DMS153 (cell line): ENCODE results near the gene KIF3B.
"Not testable (repeated sequence)": the region's sequence is repeated elsewhere in the genome, so short reads cannot be mapped to it uniquely, and the experiment has no call there.

Experiments used
- DNase-seq: peaks from one replicate; lab custom pipeline; 2025; lab: John Stamatoyannopoulos, UW

The KIF3B gene

DNA sequence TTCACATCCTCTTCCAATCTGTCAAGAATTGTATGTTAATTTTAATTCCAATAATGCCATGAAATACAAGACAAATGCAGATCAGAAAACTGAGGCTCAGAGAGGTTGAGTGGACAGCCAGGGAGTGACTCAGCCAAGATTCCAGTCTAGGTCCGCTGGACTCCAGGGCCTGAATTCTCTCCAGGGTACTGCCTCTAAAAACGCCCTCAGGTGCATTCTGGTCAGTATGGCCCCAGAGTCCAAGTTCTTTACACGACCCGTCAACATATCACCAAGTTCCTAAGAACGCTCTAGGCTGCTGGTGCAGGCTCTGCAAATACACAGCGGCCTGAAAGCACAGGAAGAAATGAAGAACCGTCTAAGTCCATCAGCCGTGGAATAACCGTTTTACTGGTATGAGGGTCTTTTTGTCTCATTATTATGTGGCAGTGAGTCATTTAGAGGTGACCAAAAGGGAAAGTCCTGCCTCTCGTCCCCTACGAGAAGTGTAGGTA lies 80.0 kb downstream of the KIF3B start:
- DNase-seq = peak; percentile 53

DNA sequence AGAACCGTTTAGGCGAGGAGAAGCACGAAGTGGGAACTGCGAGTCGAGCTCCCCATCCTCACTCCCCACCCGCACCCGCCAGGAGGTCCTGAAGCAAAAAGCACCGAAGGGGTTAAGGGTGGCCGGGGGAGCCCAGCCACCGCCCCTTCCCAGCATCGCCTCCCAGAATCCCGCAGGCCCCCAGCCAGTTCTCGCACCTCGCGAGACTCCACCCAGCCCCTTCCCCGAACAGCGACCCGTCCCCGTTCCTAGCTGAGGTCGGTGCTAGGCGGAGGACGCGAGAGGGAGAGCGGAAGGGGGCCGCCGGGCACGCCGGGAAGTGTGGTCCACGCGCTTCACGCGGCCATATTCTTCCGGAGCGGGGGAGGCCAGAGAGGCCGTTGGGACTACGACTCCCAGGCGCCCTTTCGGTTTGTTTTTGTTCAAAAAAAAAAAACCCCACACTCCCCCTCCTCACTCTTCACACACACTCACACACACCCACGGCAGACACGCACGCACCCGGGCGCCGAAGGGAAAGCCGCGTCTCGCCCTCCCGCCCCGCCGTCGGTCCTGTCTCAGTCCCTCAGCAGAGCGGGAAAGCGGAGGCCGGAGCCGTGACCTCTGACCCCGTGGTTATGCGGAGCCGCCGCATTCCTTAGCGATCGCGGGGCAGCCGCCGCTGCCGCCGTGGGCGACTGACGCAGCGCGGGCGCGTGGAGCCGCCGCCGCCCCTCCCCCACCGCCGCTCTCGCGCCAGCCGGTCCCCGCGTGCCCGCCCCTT lies 80.6 kb downstream of the KIF3B start, which contains the start of gene ASXL1:
Gene ASXL1, plus strand, starts transcription at position 463 of the 763 bp plus-strand sequence. CDS start 445 bp downstream, outside the sequence.
- DNase-seq = peak; percentile 98

DNA sequence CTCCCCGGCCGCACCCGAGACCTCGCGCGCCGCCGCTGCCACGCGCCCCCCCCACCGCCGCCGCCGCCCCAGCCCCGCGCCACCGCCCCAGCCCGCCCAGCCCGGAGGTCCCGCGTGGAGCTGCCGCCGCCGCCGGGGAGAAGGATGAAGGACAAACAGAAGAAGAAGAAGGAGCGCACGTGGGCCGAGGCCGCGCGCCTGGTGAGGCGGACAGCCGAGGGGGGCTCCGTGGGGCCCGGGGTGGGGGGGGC lies 81.1 kb downstream of the KIF3B start:
- no peak for DNase-seq

DNA sequence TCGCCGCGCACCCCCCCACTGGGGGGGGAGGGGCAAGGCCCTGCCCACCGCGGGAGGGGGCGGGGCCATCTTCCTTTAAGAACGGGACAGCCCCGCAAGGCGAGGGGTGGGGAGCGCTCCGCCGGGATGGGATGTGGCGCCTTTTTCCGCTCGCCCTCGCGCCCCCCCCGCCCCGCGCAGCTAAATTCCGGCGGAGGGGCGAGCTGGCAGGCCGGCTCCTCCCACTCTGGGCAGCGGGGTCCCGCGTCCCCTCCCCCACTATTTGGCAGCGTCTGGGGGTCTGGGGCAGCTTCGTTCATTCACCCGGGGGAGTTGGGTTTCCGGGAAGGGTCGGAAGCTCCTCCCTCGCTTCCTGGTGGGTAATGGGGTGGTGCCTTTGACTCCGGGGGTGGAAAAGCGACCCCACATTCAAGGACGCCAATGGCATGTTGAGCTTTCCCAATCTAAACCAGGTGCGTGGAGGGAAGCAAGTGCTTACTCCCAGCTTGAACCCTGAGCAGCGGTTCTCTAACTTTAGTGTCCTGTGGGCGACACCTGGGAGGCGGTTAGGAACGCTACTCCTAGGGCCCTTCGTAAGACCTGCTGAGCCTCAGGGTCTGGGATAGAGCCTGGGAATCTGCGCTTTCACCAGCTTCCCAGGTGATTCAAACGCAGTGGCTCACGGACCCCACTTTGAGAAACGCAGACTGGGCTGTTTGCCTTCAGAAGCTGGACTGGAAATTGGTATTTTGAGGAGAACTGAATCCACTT lies 81.6 kb downstream of the KIF3B start:
- DNase-seq = no peak

DNA sequence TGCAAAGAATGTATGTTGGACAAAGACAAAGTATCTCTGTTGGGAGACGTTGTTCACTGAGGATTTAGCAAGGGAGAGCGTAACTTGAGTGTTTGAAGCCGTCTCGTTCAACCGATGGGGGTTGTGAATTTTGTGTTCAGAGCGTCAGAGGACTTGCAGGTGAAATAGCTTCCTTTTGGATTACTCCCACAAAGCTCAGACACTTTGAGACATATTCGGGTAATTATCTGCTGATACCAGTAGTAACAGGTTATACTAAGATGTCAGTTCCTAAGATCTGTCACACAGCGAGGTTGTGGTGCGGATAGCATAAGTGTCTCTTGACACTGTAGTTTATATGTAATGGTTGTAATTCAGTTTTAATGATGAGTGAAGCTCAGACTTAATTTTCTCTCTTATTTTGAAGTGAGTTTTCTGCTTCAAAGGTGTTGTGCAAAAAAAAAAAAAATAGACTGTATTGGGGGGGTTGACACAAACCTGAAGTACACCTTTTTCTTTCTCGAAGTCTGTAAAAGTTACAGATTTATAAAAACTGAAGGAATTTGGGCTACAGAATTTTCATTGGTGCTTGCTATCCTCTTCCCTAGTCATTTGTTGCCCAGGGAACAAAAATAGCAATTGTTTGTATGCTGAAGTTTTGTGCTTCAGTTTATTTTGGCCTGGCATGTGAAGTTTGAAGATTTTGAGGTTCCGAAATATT lies 82.3 kb downstream of the KIF3B start:
- no peak for DNase-seq

DNA sequence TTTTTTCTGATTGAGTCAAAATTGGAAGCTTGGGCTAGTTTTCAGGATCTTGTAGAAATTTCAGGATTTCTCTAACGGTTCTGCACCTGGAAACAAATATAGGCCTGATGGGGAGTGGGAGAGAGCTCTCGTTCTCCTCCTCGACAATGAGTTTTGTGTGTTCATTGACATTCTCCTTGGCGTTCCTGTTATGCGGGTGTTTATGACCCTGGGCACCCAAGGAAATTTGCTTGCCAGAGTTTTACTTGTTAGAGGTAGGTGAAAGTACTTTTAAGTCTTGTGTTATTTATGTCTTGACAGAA lies 82.8 kb downstream of the KIF3B start:
- no peak for DNase-seq

DNA sequence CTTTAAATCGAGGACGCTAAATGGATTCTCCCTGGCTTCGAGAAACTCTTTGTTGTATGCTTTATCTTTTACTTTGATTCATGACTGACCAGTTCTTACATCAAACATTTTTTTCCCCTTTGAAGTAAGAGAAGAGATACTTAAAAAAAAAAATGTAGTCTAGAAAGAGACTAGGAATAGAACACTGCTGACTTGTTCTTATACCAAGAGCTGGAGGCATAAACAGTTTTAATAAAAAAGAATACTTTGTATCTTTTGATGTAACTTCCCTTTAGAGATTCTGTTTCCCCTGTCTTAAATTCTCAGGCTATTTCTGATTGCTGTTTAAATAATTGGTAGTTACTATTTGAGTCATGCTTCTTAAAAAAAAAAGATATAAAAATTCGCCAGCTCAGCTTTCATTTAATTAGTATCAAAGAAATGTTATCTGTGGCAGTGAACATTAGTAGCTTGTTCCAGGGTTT lies 85.5 kb downstream of the KIF3B start:
- DNase-seq = no peak

DNA sequence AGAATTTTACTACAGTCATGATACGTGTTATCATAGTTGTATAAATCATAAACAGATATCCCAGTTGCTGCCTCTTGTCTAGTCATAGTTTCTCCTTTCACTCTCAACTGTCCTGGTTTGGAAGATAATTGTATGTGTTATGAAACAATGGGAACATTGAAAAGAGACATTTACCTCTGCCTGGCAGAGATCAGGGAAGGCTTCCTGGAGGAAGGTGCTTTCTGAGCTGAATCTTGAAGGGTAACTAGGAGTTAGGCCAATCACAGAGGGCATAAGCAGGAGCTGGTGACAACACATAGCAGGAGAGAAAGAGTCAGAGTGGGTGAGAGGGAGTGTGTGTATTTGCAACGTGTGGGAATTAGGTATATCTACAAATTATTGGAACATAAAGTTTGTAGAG lies 86.0 kb downstream of the KIF3B start:
- no peak for DNase-seq

DNA sequence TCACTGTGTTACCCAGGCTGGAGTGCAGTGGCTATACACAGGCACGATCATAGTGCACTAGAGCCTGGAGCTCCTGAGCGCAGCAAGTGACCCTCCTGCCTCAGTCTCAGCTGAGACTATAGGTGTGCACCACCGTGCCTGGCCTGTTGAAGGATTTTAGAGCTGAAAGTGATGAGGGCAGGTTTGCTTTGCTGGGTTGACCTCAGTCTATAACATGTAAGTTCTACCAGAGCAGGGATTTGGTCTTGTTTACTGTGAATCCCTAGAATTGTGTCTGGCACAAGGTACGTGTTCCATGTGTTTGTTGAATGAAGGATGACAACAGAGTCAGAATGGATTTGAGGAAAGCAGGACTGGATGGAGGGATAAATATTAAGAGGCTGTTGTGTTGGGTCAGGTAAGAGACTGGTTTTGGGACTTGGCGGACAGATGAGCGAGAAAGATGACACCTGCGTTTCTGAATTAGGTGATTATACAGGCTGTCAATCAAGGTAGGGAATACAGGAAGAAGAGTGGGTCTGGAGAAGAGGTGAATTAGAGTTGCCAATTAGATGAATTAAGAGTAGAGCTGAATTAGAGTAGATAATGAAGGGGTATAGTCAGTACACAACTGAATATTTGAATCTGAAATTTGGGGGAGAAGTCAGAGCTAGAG lies 87.2 kb downstream of the KIF3B start:
- DNase-seq = no peak

DNA sequence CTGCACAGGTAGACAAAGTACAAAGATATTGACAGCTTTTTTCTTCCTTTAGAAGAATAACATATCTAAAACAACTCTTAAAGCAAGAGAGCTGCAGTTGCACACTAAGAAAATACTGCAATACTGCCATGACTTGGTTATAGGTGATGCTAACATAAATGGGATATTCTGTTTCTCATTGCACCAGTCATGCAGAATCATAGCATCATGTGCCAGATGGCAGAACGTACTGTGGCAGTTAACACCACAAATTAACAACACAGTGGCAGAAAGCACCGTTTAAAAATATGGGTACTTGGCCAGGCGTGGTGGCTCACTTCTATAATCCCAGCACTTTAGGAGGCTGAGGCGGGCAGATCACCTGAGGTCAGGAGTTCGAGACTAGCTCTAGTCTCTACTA lies 88.1 kb downstream of the KIF3B start:
- no peak for DNase-seq

DNA sequence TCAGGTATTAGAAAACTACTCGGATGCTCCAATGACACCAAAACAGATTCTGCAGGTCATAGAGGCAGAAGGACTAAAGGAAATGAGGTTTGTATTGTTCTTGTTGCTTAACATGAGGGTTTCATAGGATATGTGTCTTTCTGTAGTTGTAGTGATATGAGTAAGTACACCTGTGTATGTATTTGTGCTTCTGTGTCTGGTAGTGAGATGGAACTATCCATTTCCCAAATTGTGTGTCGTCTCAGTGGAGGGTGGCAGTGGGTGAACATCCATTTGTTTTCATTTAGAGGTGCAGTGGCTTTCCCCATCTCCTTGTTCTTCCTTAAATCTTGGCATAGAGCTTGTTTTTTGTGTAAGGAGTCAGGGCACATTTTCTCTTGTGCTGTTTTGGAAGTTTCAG lies 88.9 kb downstream of the KIF3B start:
- DNase-seq = no peak

DNA sequence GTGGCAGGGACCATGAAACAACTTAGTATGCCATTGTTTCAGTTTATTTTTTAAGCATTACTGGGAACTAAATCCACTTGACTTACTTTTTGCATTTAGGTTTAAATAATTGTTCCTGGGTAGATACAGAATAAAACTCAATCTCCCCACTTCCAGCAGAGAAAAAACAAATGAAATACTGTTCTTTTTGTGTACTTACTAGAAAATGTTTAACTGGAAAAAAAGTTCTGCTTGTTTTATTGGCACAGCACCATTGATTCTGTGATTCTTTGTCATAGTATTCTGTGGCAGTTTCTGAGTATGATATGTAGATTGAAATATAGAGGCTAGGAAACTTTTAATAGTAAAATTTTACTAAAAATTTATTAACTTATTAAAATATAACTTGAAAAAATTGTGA lies 90.9 kb downstream of the KIF3B start:
- no peak for DNase-seq

DNA sequence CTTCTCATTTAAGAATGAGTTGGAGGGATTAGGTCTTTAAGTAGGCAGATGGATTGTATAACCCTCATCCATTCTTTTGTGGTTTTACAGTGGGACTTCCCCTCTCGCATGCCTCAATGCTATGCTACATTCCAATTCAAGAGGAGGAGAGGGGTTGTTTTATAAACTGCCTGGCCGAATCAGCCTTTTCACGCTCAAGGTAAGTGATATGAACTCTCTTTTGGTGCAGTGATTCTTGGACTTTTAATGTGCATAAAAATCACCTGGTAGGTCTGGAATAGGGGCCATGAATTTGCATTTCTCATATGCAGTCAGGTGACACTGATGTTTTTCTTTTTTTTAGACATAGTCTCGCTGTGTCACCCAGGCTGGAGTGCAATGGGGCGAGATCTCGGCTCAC lies 91.5 kb downstream of the KIF3B start:
- no peak for DNase-seq

DNA sequence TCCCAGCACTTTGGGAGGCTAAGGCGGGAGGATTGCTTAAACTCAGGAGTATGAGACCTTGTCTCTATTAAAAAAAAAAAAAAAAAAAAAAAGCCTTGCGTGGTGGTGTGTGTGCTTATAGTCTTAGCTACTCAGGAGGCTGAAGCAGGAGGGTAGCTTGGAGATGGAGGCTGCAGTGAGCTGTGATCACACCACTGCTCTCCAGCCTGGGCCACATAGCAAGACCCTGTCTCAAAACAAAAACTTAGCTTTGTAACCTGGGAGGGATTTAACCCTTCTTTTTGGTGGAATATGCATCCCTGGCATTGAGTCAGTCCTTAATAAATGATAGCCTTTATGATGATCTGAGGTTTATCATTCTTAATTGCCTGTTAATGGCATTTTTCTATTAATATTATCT lies 93.4 kb downstream of the KIF3B start:
- no peak for DNase-seq

DNA sequence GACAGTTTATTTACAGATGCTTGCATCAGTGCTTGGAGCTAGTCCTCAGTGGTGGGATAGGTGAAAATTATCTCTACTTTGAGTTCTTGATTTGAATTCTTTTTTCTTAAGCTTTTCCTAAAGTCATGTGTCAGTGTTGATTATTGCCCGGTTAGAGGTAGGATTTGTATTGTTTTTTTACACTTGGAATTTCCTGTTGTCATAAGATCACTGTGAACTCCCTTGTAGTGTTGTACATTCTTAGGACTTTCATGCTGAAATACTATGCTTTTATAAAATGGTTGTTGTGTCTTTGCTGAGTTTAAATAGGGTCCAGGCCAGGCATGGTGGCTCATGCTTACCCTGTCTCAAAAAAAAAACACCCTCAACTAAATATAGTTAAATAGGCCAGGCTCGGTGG lies 101.0 kb downstream of the KIF3B start:
- no peak for DNase-seq

DNA sequence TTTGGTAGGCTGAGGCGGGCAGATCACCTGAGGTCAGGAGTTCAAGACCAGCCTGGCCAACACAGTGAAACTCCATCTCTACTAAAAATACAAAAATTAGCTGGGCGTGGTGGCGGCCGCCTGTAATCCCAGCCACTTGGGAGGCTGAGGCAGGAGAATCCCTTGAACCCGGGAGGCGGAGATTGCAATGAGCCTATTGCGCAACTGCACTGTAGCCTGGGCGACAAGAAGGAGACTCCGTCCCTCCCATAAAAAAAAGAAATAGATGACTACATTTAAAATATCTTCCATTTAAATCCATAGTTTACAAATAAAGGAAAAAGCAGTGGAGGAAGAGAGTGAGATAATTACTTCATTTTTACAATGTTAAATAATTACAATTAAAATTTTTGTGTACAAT lies 102.6 kb downstream of the KIF3B start:
- not testable (repeated sequence) for DNase-seq

DNA sequence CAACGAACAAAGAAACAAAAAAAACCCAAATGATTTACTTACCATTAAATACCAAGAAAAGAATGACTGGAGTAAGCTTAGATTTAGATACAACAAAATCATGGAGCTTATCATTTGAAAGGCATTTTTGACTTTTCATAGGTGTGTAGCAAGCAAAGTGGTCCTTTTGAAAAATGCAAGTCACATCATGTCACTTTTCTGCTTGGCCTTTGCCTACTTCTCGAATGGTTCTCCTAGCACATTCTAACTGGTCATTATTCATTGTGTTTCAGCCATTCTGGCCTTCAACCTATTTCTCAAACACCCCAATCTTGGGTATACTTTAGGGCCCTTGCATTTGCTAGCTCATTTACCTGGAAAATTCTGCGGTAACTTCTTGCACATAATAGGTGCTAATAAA lies 103.3 kb downstream of the KIF3B start:
- DNase-seq = no peak

DNA sequence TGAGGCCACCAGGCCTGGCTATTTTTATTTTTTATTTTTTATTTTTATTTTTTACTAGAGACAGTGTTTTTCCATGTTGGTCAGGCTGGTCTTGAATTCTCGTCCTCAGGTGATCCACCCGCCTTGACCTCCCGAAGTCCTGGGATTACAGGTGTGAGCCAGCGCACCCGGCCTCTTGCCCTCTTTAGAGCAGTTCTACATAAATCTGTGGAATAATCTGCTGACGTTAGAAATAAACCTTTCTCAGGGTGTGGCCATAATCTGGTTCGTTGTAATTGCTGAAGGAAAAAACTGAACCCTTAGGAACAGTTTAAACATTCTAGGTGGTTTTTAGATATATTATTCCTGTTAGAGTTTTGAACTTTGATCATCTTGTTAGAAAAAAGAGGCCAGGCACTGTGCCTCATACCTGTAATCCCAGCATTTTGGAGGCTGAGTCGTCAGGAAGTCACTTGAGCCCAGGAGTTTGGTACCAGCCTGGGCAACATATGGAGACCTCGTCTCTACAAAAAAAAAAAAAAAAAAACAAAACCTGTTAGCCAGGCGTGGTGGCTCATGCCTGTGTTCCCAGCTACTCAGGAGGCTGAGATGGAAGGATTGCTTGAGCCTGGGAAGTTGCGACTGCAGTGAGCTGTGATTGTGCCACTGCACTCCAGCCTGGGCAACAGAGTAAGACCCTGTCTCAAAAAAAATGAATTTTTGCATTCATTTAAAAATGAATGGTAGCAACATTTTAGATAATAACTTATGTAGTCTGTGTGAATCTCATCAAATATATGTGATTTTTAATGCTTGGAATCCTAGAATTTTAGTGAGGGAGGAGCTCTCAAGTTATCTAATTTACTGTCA lies 104.9 kb downstream of the KIF3B start:
- no peak for DNase-seq

DNA sequence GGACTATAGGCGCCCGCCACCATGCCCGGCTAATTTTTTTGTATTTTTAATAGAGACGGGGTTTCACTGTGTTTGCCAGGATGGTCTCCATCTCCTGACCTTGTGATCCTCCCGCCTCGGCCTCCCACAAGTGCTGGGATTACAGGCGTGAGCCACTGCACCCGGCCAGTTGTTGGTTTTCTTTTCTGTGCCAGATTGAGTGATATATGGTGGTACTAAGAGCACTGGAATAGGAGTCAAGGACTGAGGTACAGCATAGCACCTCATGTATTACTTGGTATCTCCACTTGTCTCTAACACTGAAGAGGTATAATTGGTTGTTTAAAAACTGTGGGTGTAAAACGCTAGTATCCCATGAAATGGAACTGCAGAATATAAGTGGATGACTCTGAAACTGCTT lies 106.0 kb downstream of the KIF3B start:
- DNase-seq = not testable (repeated sequence)
